ENCODE results near the gene SLFN11.
"Not testable (repeated sequence)": the region's sequence is repeated elsewhere in the genome, so short reads cannot be mapped to it uniquely, and the experiment has no call there.

The SLFN11 gene

DNA sequence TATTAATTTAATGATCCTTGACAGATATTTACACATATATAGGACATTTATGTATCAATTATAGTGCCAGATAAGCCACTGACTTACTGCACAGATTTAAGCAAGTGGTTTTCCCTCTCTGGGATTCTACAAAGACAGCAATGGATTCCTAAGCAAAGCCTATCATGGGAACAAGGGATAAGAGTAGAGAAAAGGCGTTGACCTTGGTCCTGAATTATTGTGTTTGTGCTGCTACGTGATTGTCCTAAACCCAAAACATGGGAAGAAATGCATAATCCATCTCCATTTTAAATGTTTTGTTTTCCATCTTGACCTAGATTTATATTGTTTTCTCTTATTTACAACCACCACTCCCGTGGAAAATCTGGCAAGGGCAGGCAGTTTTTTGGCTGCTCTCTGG lies 14.0 kb downstream of the SLFN11 start:
- no peak for DNase-seq

DNA sequence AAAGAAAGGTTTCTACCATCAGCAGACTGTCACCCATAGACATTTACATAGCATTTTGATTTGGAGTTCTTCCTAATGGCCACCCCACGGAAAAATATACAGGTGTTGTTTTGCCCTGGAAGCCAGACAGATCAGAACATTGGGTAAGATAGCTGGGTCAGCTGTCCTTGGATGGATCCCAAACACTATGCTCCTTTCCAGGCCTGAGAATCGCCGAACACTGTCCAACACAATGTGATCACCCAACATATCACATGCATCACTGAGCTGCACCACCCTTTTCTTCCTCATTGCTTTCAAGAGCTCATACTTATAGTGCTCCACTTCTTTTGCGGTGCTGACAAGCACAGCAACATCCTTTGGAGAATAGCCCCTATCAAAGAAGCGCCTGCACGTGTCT lies 21.1 kb downstream of the SLFN11 start:
- no peak for DNase-seq

DNA sequence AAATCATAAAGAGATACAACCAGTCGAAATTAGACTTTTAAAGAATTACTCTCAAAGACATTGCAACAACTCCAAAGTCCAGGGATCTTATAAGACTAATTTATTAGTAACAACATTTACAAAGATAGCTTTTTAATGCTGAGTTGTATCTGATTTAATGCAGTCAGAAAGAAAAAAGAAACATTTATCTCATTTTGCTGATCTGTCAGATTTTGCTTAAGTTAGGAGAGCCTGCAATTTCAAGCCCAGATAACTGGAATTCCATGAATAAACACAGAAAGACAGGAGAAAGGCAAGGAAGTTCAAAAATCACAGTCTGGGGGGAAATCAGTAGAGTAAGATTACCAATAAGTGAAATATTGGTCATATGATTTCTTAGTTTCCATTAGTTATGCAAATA lies 22.9 kb downstream of the SLFN11 start:
- no peak for DNase-seq

DNA sequence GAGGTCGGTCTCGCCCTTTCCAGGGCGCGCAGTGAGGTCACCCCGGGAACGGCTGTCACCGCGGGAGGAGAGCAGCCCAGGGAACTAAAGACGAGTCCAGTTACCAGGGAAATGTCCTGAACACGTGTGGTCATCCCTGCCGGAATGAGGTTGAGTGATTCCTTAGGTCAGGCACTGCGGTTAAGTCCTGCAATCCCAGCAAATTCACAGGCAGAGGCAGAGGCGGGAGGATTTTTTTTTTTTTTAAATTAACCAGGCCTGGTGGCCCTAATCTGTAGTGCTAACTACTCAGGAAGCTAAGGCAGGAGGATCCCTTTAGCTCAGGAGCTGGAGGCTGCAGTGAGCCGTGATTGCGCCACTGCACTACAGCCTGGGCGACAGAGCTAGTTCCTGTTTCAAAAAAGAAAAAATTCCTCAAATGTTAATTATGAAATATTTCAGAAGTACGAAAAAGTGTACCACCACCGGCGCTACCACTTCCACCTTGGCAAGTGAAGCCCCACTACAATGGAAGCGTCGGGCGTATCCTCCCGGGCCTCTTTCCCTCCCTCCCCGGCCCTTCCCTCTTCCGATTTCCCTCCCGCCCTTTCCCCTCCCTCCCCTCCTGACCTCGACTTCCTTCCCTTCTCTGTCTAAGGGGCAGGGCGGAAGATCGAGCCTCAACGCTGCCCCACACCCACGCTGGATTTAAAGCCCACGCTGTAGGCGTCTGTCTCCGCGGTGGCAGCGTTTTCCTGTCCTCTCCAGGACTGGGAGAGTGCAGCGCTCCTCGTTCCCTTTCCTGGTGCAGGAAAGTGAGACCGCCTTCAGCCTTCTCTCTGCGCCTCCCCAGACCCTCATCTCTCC lies 27.3 kb downstream of the SLFN11 start:
- no peak for DNase-seq

DNA sequence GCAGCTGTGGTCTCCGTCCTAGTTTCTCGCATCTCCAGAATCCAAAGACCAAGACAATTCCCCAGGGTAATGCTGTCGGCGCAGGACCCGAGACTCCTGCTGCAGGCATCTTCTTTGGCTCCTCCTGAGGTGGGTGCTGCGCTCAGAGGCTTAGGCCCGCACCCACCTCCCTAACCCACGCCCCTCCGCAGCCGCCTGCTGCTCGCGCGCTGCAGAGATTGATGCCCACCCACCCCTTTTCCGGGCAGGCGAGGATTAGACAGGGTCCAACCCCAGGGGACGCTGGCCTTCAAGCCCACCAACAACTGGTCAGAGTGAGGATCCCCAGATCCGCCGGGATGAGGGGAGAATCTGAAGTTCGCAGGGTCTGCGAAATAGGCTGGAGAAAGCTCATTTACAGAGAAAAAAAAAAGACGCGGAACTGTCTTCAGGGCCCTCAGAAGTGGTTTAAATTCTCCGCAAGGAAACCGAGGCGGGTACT lies 27.9 kb downstream of the SLFN11 start:
- DNase-seq = no peak

DNA sequence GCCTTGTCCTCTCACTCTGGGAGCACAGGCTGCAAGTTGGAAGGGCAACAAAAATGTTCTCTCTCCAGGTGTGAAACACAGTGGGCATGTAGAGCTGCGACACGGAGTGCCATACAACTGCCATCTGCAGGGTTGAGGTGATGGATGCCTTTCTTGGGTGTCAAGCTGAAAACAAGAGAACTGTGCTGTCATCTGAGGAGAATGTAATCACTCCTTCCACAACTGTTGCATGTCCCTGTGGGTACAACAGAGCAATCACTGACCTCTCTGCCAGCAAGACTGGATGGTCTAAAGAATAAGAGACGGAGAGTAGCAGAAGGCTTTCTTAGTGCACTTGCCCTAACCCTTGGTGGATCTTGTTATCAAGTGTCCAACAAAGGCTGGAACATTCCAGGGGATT lies 29.2 kb downstream of the SLFN11 start:
- DNase-seq = no peak

DNA sequence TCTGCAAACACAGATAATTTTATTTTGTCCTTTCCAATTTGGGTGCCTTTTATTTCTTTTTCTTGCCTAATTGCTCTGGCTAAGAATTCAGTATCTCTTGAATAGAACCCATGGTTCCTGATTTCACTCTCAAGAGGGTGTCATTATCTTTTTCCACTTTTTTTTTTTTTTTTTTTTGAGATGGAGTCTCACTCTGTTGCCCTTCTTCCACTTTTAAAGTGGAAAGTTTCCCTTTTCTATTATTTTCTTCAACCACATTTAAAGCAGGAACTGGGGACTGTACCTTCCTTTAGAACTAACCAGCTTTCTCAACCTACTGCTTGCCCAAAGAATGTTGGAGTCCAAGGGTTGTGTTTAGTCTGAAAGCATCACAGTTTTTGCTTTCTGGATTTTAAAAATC lies 31.1 kb downstream of the SLFN11 start:
- DNase-seq = no peak

- no peak for DNase-seq
These were observed 31.9 kb downstream of the SLFN11 start for GRCh38 chr17:35341411-35341992.

DNA sequence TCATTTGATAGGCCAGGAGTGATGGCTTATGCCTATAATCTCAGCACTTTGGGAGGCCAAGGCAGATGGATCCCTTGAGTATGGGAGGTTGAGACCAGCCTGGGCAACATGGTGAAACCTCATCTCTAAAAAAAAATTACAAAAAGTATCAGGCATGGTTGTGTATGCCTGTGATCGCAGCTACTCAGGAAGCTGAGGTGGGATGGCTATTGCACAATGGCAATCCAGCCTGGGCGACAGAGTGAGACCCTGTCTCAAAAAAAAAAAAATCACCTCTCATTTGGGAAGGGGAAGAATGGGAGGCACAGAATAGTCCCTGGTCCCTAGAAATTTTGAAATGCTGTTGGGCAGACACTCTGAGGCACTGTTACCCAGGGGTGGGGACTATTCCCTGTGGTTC lies 35.2 kb downstream of the SLFN11 start:
- DNase-seq = no peak

DNA sequence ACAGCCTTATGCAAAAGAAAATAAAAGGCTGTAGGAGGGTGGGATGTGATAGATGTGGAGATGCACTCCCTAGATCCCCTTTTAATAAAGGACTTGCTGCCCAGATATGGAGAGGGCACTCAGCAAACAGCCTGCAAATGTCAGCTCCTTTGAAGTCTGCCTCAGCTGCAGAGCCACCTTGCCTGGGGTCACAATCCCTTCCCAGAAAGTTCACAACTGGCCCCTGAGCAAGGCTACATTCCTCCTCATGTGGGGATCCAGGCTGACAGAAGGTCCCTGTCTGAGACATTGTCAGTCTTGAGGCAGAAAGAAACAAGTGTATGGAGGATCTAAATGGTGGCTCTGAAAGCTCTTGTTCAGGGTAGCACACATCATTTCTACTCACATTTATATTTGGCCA lies 36.1 kb downstream of the SLFN11 start:
- DNase-seq = no peak

GRCh38 chr17:35333578-35333977 lies 39.8 kb downstream of the SLFN11 start:
- not testable (repeated sequence) for DNase-seq

DNA sequence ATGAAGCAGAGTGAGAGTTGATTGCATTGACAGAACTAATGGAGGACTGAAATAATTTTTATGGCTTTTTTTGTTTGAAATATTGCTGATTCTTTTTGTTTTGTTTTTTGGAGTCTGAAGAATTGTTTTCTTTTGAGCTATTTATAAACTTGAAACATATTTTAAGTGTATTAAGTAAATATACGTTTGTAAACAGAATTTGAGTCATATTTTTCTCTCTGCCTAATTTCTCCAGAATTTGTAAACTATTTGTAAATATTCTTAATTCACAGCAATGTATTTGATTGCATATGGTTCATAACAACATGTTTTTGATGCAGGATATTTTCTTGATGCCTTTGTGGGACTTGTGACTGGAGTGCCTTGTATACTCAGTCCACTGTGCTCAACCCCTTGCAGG lies 50.7 kb downstream of the SLFN11 start:
- no peak for DNase-seq

GRCh38 chr17:35315971-35316370 lies 57.5 kb downstream of the SLFN11 start:
- DNase-seq = no peak

GRCh38 chr17:35315283-35315682 lies 58.1 kb downstream of the SLFN11 start:
- DNase-seq = no peak

DNA sequence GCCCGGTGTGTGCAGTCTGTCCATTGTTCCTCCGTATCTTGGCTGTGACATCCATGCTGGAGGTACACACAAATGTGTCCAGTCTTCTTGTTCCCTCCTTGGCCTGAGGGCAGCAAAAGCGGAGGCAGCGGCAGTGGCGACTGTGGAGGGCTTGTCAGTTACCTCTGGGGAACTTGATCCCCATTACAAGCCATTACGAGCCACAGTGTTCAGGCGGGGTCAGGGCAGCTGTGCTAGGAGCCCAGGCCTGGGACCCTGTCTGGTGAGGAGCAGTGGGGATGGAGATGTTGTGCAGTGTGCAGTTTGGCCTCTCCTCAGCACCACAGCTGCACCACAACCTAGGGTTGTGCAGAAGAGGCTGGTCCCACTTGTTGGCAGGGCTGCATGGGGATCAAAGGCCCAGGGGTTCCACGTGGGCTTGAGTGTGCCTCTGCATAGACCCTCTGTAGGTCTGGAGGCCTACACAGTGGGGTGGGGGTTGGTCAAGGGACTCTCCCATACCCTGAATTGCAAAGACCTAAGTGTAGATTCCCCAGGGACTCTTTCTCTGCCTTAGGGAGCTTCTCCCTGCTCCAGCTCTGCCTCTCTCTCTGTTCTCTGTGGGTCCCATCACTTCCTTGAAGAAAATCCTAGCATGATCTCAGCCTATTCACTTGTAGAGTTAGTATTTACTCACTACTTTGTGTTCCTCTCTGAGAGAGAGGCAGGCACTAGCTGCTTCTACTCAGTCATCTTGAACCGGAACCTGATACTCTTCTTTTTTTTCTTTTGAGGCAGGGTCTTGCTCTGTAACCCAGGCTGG lies 58.8 kb downstream of the SLFN11 start:
- DNase-seq = no peak

- no peak for DNase-seq
These were observed 59.5 kb downstream of the SLFN11 start for GRCh38 chr17:35313875-35314409.

- DNase-seq = peak; percentile 7
These were observed 60.4 kb downstream of the SLFN11 start for GRCh38 chr17:35312790-35313711.

DNA sequence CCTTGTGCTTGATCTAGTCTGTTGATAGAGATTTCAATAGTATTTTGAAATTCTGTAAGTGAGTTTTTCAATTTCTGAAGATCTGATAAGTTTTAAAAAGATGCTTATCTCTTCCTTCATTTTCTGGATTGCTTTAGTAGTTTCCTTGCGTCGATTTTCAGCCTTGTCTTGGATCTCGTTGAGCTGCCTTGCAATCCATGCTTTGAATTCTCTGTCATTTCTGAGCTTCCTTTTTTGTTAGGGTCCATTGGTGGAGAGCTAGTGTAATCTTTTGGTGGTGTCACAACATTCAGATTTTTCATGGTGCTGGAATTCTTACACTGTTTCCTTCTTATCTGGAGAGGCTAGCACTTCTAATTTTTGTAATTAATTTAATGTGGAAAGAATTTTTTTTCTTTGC lies 61.1 kb downstream of the SLFN11 start:
- no peak for DNase-seq

- not testable (repeated sequence) for DNase-seq
These were observed 64.1 kb downstream of the SLFN11 start for GRCh38 chr17:35309345-35309744.
